ENCODE data around the gene RFC5.
"Not testable (repeated sequence)": the region's sequence is repeated elsewhere in the genome, so short reads cannot be mapped to it uniquely, and the experiment has no call there.

The RFC5 gene

DNA sequence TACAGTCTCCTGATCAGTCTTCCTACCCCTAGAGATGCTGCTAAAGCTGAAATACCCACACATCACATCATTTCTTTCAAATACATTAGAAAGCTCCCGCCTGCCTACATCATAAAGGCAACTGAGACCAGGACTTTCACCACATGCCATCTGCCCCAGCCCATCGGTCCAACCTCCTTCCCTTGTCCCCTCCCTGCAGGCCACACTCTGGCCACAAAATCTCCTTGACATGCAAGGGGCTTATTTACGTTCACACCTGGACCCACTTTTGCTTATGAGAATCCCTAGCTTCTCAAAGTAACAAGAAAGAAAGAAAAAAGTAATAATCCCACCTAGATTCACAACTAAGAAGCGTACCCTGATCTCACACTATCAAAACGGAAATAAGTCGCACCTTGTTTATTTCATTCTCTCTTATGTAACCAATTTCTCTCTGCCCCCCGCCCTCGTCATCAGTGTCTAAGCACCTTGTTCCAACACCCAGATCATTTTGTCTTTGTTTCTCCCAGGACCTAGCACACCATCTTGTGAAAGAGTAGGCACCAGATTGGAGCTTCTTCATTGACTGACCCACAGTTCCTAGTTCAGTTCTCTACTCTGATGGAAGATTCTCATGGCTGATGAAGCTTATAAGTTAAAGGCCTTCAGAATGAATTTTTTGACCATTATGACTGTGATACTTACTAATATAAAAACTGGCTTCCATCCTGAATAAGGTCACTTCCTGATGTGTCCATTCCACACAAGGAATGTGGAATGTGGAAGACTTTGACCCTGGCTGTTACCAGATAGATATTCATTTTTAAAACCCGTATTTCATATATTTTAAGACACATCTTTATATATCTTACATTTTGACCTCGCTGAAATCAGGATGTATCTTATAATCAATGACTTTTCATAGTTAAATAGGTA, 36.8 kb downstream of the RFC5 start:
- FAIRE-seq: no peak

DNA sequence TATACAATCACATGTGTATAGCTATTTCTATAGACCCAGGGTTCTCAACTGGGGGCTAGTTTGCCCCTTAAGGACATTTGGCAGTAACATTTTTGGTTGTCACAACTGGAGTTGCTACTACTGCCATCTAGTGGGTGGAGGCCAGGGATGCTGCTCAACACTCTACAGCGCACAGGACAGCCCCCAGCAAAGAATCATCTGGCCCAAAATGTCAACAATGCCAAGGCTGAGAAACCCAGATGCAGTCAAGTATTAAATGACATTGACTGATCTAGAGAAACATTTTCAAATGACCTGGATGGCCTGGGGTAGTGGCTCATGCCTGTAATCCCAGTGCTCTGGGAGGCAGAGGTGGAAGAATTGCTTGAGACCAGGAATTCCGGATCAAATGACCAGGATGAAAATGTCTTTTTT, 38.6 kb downstream of the RFC5 start:
- FAIRE-seq: no peak

DNA sequence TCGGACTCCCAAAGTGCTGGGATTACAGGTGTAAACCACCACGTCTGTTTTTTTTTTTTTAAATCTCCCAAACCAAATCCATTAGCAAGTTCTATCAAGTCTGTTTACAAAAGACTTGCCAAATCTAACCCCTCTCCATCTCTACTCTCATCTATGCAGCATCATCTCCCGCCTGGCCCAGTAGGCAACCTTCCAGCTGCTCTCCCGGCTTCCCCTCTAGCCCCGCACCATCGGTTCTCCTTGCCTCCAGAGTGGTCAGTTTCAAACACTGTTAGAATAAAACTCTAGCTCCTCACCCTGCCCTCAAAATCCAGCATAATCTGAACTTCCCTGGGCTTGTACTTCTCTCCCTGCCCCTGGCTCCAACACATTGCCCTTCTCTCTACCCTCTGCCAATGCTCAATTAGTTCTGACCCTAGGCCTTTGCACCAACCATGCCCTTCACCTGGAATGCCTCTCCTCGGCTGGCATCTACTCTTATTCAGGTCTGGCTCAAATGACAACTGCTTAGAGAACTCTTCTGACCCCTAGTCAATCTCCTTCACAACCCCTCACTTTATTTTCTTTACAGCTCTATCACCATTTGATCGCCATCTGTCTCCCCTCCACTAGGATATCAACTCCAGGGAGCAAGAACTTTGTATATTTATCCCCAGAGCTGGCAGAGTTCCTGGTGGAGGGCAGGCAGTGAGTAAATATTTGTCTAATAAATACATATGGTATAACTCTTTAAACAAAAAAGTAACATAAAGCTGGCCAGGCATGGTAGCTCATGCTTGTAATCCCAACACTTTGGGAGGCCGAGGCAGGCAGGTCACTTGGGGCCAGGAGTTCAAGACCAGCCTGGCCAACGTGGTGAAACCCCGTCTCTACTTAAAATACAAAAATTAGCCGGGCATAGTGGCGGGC, 39.6 kb downstream of the RFC5 start:
- FAIRE-seq: no peak

DNA sequence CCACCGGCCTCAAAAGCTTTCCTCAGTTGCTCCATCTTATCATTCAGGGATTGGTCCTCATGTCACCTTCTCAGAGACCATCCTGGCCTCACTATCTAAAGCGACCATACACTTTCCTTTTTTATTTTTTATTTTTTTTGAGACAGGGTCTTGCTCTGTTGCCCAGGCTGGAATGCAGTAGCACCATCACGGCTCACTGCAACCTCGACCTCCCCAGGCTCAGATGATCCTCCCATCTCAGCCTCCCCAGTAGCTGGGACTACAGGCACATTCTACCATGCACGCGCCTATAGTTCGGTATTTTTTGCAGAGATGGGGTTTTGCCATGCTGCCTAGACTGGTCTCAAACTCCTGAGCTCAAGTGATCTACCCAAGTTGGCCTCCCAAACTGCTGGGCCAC, 41.7 kb downstream of the RFC5 start:
- FAIRE-seq: no peak

DNA sequence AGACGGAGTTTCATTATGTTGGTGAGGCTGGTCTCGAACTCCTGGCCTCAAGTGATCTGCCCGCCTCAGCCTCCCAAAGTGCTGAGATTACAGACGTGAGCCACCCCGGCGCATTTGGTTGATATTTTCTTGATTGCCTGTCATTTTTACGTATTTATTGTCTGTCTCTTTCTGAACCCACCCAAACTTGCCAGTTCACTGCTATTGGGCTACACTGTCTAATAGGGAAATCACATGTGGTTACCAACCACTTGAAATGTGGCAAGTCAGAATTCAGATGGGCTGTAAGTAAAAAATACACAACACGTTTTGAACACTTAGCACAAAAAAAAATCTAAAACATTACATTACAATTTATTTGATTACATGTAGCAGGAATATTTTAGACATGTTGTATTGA, 42.4 kb downstream of the RFC5 start:
- FAIRE-seq: no peak

DNA sequence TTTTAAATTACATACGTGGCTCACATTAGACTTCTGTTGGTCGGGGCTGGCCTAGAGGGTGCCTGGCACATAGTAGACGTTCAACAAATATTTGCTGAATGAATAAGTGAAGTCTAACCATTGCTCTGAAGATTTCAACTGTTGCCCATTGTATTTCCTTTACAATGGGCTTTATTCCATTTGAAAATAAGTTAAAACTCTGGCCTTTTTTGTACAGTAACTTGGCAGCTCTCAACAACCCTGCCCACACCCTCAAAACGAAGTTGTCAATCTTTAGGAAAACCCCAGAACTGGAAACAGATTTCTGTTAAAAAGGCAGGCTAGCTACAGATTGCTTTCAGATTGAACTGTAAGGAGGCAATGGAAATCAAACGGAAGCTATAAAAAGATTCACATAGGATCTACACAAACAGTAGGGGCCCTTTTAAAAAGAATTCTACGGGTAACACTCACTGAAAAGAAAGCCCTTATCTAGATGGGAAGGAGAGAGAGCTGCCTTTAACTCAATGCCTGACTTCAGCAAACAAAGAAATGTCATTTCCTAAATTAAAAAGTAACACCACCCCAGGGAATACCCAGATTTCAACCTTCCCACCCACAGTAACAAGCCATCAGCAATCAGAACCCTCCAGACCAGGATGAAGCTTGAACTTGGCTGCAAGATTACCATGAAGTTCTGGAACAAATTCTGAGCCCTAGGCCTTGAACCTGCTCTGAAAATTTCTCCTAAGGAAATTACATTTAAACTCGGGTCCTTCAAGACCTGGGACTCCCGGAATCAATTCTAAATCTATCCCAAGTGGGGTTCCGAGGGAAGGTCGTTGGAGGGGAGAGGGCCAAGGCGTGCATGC, 43.1 kb downstream of the RFC5 start:
- no peak for FAIRE-seq

DNA sequence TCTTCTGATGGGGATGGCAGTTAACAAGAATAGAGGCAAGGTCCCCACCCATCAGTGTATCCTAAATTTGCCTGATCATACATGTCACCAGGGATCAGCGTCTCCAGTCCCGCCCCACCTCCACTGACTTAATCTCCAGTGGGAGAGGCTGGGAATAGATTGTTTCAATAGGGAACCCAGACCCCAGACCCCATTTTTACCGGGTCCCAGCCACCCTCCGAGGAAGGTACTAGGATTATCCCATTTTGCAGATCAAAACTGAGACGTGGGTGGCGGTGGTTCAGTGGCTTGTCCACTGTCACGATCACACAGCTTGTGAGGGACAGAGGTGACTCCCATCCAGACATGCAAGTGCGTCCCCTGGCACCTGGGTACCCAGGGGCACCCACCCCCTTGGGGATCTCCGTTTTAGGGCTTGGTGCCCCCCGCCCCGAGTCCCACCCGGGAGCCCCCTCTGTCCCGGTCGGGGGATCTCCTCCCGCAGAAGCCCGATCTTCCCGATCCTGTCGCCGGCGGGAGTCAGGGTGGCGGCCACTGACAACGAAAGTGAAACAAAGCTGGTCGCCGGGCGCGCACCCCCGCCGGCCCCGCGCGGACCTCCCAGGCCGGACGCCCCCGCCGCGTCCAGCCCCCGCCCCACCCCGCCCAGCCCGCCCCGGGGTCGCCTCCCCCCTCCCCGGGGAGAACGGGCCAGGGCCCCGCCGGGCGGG, 44.0 kb downstream of the RFC5 start:
- FAIRE-seq: no peak

DNA sequence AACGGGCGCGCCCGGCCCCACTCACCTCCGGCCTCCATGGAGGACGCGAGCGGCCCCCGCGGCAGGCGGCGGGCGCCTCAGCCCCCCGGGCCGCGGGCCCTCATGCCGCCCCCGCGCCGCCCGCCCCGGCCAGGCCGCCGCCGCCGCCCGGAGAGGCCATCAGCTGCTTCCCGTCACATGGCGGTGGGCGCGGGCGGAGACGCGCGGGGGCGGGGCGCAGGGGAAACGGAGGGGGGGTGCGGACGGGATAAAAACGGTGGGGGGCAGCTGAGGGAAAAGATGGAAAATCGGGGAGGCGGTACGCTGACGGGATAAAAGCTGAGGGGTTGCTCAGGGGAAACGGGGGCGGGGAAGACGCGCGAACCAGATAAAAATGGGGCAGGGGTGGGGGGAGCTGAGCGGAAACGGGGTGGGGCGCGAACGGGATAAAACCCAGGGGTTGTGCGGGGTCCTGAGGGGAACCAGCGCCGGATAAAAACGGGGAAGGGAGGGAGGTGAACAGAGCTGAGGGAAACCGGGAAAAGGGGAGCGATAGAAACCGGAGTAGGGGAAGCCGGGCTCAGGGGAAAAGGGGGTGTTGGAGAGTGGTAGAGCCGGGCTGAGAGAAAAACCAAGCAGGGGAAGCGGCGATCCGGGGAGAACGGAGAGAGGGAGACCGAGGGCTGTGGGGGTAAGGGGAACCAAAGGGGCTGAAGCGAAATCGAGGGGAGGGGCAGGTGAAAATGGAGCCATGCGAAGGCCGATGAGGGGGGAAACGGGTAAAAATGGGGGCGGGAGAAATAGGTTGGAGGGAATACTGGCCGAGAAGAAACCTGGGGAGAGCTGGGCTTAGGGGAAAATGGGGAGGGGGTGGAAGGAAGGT, 44.7 kb downstream of the RFC5 start, which contains the start of gene WSB2:
Gene WSB2 (minus strand): TSS at position 169 of the 862 bp plus-strand sequence. CDS start 131 bp downstream, at position 38.
- no peak for FAIRE-seq

DNA sequence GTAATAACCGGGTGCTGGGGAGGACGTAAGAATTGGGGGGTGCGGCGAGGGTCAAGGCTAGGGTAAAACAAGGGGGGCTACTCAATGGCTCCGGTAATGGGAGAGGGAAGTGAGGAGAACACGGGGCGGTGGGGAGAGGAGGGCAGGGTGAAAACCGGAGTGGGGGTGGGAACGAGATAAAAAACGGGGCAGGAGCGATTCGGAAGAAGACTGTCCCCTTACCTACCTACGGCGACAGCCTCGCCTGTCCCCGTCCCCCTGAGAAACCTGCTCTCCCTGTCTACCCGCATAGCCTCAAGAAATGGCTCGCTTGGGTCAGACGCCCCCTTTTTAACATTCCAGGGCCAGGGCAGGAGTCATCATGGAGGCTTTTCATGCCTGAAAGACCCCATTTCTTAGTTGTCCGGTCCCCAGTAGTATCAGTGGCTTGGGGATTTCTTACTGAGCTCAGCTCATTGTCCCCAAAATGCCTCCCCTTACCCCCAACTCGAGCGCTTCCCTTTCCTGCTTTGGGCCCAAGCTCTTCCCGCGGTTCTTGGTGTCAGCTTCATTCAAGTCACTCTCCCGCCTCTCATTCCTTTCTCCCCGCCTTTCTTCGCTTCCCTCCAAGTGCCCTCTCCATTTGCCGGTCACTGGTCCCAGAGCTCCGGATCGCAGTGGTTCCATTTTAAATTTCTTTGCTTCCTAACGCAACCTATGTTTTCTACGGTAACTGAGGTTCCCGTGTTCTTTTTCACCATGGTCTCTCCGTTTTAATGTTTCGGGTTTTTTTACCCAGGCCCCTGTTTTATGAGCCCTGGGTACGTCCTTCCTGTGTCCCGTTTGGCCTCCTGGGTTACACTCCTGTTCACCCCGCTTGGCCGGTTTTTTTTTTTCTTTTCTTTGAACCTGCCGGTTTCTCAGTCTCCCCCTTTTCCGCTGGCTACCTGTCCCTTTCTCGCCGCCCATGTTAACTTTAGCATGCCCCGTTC, 45.7 kb downstream of the RFC5 start:
- no peak for FAIRE-seq

DNA sequence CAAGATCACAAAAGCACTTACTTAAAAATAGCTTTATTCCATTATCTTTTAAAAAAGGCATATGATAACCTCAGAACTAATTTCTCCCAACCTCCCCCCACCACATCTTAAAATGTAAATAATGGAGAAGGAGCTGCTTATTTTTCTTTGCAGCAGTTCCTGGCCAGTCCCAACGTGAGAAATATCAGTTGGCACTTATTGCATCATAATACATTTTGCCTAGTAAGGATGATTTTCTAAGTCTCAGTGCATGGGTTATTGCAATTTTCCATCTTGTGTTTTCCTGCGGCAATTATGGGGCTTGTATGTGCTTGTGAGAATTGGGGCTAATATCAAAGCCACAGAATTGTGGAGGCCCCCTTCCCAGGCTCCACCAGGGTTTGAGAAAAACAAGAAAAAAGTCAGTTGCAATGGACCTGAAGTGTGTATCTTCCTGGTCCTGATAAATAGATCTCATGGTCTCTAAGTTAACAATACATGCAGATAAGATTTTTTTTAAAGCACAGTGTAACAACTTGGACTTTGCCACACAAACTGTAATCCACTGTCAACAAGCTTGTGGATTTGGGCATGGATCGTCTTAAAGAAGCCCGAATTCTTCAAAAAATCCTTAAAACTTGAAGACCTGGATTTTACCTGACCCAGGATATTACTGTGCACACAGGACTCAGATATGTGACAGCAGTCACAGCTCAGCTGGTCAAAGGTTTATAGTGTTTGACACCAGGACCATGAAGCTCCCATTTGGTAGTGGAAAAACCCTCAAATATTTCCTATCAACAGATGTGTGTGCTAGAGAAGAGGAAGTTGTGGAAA, 47.3 kb downstream of the RFC5 start:
- no peak for FAIRE-seq

DNA sequence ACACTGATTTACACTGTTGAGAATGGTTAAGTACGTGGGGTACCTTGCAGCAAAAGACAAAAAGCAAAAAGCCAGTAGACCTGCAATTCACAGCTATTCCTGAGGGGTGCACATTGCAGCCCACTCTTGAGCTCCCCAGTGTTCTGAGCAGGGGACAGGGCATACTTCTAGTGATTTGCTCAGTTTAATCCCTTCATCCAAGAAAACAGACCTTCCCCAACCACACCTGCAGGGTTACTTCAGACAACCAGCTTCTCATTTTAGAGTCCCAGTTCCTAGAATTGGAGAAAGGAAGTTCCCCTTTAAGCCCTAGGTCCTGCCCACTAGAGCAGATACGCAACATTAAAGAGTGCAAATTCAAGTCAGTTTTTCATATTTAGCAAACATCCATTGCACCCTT, 48.1 kb downstream of the RFC5 start:
- no peak for FAIRE-seq

DNA sequence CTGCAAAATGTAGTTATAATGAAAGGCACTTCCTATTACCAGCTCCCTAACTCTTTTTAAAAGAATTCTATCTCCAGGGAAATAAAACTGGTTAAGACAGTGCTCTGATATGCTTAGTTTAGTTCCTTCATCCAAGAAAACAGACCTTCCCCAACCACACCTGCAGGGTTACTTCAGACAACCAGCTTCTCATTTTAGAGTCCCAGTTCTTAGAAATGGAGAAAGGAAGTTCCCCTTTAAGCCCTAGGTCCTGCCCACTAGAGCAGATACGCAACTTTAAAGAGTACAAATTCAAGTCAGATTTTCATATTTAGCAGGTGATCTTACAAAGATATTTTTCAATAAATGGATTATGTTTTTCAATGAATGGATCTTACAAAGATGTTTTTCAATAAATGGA, 48.9 kb downstream of the RFC5 start:
- FAIRE-seq: no peak

DNA sequence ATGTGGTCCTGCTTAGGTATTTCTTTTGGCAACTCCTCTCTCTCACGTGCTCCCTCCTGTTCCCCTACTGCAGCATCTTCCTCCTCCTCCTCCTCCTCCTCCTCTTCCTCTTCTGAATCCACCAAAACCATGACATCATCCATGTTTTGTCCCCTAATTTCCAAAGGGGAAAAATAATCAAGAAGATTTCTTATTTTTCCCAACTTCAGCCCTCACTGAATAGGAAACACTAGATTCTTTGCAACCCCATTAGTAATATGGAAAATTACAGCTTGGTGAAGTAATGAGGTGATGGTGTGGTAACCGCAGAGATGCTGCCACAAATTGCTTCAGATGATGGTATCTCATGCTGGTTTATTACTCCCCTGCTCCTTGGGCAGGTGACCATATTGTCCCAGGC, 51.9 kb downstream of the RFC5 start:
- no peak for FAIRE-seq

DNA sequence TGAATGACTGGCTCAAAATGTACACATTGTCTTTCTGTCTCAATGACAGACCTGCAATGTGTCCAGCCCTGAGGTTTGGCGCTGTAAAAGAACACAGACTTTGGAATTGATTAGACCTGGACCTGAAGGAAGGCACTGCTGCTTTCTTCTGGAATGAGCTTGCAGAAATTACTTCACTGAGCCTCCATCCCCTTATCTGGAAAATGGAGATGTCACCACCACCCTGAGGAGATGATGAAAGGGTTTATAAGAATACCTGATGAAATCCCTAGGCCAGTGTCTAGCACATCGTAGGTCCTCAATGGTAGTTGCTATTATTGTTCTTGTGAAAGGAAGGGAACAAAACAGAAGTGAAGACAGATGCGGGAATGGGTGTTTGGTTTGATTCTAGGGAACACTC, 54.1 kb downstream of the RFC5 start:
- no peak for FAIRE-seq

DNA sequence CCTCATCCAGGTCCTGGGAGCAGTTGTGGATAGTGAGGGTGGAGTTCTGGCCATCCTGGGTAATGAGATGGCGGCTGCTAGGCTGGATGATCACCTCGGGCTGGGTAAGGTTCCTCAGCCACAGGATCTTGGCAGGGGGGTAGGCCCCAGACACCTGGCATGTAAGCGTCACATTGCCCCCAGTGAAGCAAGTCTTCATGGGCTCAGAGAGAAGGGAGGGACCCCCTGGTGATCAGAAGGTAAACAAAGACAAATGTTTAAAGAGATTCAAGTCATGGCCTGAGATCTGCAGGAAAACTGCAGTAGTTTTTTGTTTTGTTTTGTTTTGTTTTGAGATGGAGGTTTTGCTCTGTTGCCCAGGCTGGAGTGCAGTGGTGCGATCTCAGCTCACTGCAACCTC, 57.3 kb downstream of the RFC5 start:
- no peak for FAIRE-seq

DNA sequence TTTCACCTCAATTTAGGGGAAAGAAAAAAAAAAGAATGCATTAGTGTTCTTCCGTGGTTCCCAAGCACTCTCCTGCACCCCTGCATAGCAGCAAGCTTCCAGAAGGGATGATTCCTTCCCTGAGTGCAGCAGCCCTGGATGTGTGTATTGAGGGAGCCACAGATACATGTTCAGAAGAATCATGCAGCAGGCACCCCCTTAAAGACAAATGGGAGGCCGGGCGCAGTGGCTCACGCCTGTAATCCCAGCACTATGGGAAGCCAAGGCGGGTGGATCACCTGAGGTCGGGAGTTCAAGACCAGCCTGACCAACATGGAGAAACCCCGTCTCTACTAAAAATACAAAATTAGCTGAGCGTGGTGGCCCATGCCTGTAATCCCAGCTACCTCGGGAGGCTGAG, 65.0 kb downstream of the RFC5 start:
- not testable (repeated sequence) for FAIRE-seq
